ENCODE results near the gene LRCH4. TPM values are rescaled to one million over a fixed set of nuclear protein-coding genes. Genes with fewer than 3 reads are reported as not detected.

LRCH4 gene
- total and polyA plus RNA-seq, 9 of the 15 experiments (the other 6 are each of a cell fraction or from before 2014, with no cell fraction given) = 0.06 to 63.3 (median 15.0) TPM

- TF ChIP-seq, protein P1, sequence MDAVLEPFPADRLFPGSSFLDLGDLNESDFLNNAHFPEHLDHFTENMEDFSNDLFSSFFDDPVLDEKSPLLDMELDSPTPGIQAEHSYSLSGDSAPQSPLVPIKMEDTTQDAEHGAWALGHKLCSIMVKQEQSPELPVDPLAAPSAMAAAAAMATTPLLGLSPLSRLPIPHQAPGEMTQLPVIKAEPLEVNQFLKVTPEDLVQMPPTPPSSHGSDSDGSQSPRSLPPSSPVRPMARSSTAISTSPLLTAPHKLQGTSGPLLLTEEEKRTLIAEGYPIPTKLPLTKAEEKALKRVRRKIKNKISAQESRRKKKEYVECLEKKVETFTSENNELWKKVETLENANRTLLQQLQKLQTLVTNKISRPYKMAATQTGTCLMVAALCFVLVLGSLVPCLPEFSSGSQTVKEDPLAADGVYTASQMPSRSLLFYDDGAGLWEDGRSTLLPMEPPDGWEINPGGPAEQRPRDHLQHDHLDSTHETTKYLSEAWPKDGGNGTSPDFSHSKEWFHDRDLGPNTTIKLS (IDR thresholded peaks at IDR 0.05; ENCODE audit: borderline replicate concordance, low read depth) = peak; percentile 80
- TF ChIP-seq ZFP1 (CRISPR knock-in tag; IDR thresholded peaks at IDR 0.05) = no peak
- peak; percentile 96 for TF ChIP-seq SP1 (CRISPR knock-in tag; IDR thresholded peaks at IDR 0.05)
- TF ChIP-seq CXXC5 (CRISPR knock-in tag; IDR thresholded peaks at IDR 0.05) = peak; percentile 77; the same call in 1 of the 2 replicates
- TF ChIP-seq ZNF395 (CRISPR knock-in tag; IDR thresholded peaks at IDR 0.05) = no peak
- no peak for TF ChIP-seq ZFP30 (CRISPR knock-in tag; IDR thresholded peaks at IDR 0.05; ENCODE audit: borderline replicate concordance)
- TF ChIP-seq, protein P2, sequence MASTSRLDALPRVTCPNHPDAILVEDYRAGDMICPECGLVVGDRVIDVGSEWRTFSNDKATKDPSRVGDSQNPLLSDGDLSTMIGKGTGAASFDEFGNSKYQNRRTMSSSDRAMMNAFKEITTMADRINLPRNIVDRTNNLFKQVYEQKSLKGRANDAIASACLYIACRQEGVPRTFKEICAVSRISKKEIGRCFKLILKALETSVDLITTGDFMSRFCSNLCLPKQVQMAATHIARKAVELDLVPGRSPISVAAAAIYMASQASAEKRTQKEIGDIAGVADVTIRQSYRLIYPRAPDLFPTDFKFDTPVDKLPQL (IDR thresholded peaks at IDR 0.05; ENCODE audit: extremely low read depth, insufficient read length) = no peak
- TF ChIP-seq ESRRB (CRISPR knock-in tag; IDR thresholded peaks at IDR 0.05; ENCODE audit: borderline replicate concordance) = no peak
- TF ChIP-seq SREBF1 (IDR thresholded peaks at IDR 0.05; ENCODE audit: borderline replicate concordance, low read depth, low read length) = 0 out of 2 replicates have a peak, but pooled peaks have one; percentile 11
- no peak; the same call in 1 of the 2 replicates for TF ChIP-seq EGR1 (conservative IDR thresholded peaks at IDR 0.05)
- TF ChIP-seq, protein P3, sequence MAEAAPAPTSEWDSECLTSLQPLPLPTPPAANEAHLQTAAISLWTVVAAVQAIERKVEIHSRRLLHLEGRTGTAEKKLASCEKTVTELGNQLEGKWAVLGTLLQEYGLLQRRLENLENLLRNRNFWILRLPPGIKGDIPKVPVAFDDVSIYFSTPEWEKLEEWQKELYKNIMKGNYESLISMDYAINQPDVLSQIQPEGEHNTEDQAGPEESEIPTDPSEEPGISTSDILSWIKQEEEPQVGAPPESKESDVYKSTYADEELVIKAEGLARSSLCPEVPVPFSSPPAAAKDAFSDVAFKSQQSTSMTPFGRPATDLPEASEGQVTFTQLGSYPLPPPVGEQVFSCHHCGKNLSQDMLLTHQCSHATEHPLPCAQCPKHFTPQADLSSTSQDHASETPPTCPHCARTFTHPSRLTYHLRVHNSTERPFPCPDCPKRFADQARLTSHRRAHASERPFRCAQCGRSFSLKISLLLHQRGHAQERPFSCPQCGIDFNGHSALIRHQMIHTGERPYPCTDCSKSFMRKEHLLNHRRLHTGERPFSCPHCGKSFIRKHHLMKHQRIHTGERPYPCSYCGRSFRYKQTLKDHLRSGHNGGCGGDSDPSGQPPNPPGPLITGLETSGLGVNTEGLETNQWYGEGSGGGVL (CRISPR knock-in tag; IDR thresholded peaks at IDR 0.05) = no peak
- TF ChIP-seq, protein P4, sequence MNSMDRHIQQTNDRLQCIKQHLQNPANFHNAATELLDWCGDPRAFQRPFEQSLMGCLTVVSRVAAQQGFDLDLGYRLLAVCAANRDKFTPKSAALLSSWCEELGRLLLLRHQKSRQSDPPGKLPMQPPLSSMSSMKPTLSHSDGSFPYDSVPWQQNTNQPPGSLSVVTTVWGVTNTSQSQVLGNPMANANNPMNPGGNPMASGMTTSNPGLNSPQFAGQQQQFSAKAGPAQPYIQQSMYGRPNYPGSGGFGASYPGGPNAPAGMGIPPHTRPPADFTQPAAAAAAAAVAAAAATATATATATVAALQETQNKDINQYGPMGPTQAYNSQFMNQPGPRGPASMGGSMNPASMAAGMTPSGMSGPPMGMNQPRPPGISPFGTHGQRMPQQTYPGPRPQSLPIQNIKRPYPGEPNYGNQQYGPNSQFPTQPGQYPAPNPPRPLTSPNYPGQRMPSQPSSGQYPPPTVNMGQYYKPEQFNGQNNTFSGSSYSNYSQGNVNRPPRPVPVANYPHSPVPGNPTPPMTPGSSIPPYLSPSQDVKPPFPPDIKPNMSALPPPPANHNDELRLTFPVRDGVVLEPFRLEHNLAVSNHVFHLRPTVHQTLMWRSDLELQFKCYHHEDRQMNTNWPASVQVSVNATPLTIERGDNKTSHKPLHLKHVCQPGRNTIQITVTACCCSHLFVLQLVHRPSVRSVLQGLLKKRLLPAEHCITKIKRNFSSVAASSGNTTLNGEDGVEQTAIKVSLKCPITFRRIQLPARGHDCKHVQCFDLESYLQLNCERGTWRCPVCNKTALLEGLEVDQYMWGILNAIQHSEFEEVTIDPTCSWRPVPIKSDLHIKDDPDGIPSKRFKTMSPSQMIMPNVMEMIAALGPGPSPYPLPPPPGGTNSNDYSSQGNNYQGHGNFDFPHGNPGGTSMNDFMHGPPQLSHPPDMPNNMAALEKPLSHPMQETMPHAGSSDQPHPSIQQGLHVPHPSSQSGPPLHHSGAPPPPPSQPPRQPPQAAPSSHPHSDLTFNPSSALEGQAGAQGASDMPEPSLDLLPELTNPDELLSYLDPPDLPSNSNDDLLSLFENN (IDR thresholded peaks at IDR 0.05; ENCODE audit: low read depth in 2 of 2, low read length in 2 of 2) = 0 out of 4 replicates have a peak, but pooled peaks of 1 of the 2 experiments have one; percentile 43
- peak; percentile 100 for TF ChIP-seq ARID3A (IDR thresholded peaks at IDR 0.05; ENCODE audit: borderline replicate concordance, low read depth, low read length)
- TF ChIP-seq FOXP1 (CRISPR knock-in tag; IDR thresholded peaks at IDR 0.05) = no peak
Observed at GRCh38 chr7:100586266-100587025, 517 bp upstream of the LRCH4 start, which contains the start of gene FBXO24 (continued).

Data from K562 (cell line).